ENCODE measurements around the gene MAGI3.
A peak's percentile ranks its signal among the peaks of the same experiment; 100 is the strongest.
"Not testable (repeated sequence)": the region's sequence is repeated elsewhere in the genome, so short reads cannot be mapped to it uniquely, and the experiment has no call there.

The MAGI3 gene

GRCh38 chr1:113451710-113452109 lies 61.4 kb downstream of the MAGI3 start:
- no peak for DNase-seq

- DNase-seq, result peak; percentile 18
Measured at GRCh38 chr1:113452921-113453770, 62.8 kb downstream of the MAGI3 start.

DNA sequence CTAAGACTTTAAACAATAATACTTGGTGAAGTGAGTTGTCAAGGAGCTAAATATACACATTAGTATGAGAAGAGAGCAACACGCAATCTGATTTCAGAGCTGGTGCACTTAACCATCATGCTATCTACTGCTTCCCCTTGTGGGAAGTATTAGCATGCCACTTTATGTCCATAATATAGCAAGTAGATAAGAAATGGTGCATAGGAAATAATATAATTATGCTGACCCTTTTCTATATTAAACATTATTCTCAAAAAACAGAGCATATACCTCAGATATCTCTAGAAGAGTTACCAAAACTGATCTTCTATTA lies 63.4 kb downstream of the MAGI3 start:
- DNase-seq, result no peak

- DNase-seq, result no peak
Measured at GRCh38 chr1:113455374-113455773, 65.1 kb downstream of the MAGI3 start.

- DNase-seq, result no peak
Measured at GRCh38 chr1:113456967-113457366, 66.7 kb downstream of the MAGI3 start.

DNA sequence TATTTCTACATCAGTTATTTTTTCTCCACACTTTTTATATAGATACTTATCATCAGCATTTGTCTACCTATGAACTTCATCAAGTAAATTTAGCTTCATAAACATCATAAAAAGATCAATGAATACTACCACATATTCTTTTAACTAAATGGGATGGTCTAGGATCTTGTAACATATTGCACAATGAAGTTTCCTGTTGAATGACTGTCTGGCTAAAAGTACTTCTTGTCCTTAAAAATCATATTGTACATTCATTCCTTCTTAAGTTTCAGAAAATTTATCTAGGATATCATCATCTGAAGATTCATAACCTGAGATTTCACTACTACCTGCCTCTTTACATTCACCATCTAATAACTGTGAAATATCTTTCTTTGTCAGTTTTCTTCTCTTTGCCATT lies 69.0 kb downstream of the MAGI3 start:
- no peak for DNase-seq

GRCh38 chr1:113467991-113468390 lies 77.7 kb downstream of the MAGI3 start:
- no peak for DNase-seq

DNA sequence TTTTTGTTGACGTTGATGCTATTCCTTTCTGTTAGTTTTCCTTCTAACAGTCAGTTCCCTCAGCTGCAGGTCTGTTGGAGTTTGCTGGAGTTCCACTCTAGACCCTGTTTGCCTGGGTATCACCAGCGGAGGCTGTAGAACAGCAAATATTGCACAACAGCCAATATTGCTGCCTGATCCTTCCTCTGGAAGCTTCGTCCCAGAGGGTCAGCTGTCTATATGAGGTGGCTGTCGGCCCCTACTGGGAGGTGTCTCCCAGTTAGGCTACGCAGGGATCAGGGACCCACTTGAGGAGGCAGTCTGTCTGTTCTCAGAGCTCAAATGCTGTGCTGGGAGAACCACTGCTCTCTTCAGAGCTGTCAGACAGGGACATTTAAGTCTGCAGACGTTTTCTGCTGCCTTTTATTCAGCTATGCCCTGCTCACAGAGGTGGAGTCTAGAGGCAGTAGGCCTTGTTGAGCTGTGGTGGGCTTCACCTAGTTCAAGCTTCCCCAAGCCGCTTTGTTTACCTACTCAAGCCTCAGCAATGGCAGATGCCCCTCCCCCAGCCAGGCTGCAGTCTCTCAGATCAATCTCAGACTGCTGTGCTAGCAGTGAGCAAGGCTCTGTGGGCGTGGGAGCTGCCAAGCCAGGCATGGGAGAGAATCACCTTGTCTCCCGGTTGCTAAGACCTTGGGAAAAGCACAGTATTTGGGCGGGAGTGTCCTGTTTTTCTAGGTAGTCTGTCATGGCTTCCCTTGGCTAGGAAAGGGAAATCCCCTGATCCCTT lies 88.3 kb downstream of the MAGI3 start:
- DNase-seq, result not testable (repeated sequence)

GRCh38 chr1:113479713-113480676 lies 89.7 kb downstream of the MAGI3 start:
- DNase-seq, result no peak

- not testable (repeated sequence) for DNase-seq
Measured at GRCh38 chr1:113485131-113485530, 94.8 kb downstream of the MAGI3 start.

GRCh38 chr1:113488576-113489177 lies 98.4 kb downstream of the MAGI3 start:
- DNase-seq, result no peak

DNA sequence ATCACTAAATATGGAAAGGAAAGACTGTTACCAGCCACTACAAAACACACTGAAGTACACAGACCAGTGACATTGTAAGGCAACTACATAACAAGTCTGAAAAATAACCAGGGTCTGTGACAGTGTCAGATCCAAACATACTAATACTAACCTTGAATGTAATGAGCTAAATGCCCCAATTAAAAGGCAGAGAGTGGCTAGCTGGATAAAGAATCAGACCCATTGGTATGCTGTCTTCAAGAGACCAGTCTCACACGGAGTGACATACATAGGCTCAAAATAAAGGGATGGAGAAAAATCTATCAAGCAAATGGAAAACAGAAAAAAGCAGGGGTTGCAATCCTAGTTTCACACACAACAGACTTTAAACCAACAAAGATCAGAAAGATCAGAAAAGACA lies 100.1 kb downstream of the MAGI3 start:
- no peak for DNase-seq

GRCh38 chr1:113493533-113493932 lies 103.2 kb downstream of the MAGI3 start:
- DNase-seq, result no peak

- no peak for DNase-seq
Measured at GRCh38 chr1:113505357-113505756, 115.0 kb downstream of the MAGI3 start.

- no peak for DNase-seq
Measured at GRCh38 chr1:113507552-113508214, 117.4 kb downstream of the MAGI3 start.

- DNase-seq, result no peak
Measured at GRCh38 chr1:113508364-113509164, 118.2 kb downstream of the MAGI3 start.

DNA sequence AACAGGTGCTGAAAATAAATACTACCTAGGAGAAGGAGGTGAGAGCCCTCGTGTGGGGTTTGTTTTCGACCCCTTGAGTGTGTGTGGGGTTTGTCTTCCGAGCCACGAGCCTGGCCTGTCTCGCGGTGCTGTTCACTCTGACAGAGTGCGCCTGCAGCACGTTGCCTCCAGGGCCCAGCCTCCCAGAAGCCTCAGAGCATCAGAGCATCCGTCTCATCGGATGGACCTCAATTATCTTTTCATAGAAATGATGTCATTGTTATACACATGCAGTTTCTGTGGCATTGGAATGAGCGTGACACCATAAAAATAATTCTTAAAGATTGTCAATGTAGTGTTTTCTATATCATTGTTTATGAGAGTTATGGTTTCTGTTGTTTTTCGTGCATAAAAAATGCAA lies 119.5 kb downstream of the MAGI3 start:
- not testable (repeated sequence) for DNase-seq

GRCh38 chr1:113511269-113511668 lies 121.0 kb downstream of the MAGI3 start:
- no peak for DNase-seq

DNA sequence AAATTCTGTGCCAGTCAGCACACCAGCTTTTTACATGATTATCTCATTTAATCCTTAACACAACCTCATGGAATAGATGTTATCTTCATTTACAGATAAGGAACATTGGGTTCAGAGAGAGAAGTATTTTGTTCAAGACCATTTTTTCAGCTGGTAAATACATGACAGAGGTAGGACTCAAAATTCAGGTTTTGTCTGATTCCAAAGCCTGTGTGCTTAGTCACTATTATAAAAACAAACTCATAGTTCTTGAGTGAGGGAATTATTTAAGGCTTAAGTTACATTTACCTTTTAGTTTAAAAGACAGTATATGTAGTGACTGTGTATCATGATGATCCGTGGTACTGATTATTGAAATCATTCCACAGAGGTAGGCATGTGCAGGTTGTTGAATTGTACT lies 125.2 kb downstream of the MAGI3 start:
- no peak for DNase-seq

DNA sequence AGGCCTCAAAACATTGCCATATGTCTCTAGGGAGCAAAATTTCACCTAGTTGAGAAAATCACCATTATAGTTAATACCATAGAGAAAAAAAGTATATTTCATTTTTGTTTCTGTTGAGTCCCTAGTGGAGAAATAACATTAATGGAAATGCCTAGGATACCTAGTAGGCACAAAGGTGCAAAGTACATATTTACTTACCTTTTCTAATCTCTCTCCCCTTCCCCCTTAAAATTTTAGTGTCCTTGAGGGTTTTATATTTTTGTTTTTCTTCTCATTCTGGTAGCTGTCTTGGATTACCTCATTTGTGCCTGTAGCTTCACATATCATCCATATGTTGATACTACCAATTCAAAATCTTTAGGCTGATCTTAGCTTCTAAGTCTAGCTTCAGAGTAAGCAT lies 127.0 kb downstream of the MAGI3 start:
- DNase-seq, result no peak

- no peak for DNase-seq
Measured at GRCh38 chr1:113517983-113518382, 127.7 kb downstream of the MAGI3 start.
